Activated CD4-positive, alpha-beta T cell treated with anti-CD3 and anti-CD28 coated beads for 4 hours (primary cell): ENCODE data around the gene SYNPO.

ENCODE experiments used
- DNase-seq, 2 donors: peaks; one replicate each; pipeline ENCODE4 v3.0.0-alpha.2; 2020

The SYNPO gene

GRCh38 chr5:150625831-150626746 lies 14.4 kb upstream of the SYNPO start:
- no peak for DNase-seq

- no peak for DNase-seq
Observed at GRCh38 chr5:150626853-150627276, 13.6 kb upstream of the SYNPO start.

- no peak for DNase-seq
Observed at GRCh38 chr5:150627731-150628545, 12.5 kb upstream of the SYNPO start.

GRCh38 chr5:150628936-150629485 lies 11.4 kb upstream of the SYNPO start:
- DNase-seq, result no peak

- DNase-seq, result no peak
Observed at GRCh38 chr5:150630016-150630415, 10.4 kb upstream of the SYNPO start.

- DNase-seq, result no peak
Observed at GRCh38 chr5:150630461-150631325, 9.8 kb upstream of the SYNPO start.

- DNase-seq, result no peak
Observed at GRCh38 chr5:150631326-150631701, 9.1 kb upstream of the SYNPO start.

GRCh38 chr5:150632305-150633160 lies 7.9 kb upstream of the SYNPO start:
- DNase-seq, result no peak

- DNase-seq, result no peak
Observed at GRCh38 chr5:150633429-150633828, 7.0 kb upstream of the SYNPO start.

- no peak for DNase-seq
Observed at GRCh38 chr5:150636391-150637244, 3.8 kb upstream of the SYNPO start.

- no peak for DNase-seq
Observed at GRCh38 chr5:150637245-150638052, 3.0 kb upstream of the SYNPO start.

- DNase-seq, result no peak
Observed at GRCh38 chr5:150638053-150638444, 2.4 kb upstream of the SYNPO start.

- DNase-seq, result no peak
Observed at GRCh38 chr5:150638488-150639376, 1.7 kb upstream of the SYNPO start.

GRCh38 chr5:150639377-150639692 lies 1.1 kb upstream of the SYNPO start:
- DNase-seq, result no peak

GRCh38 chr5:150639751-150640150 lies 709 bp upstream of the SYNPO start:
- DNase-seq, result no peak

GRCh38 chr5:150641006-150641570 lies 628 bp downstream of the SYNPO start:
- DNase-seq, result no peak

- no peak for DNase-seq
Observed at GRCh38 chr5:150641824-150642566, 1.5 kb downstream of the SYNPO start.

GRCh38 chr5:150642567-150642927 lies 2.1 kb downstream of the SYNPO start:
- no peak for DNase-seq
